ENCODE results near the gene PLAAT3.

DNA sequence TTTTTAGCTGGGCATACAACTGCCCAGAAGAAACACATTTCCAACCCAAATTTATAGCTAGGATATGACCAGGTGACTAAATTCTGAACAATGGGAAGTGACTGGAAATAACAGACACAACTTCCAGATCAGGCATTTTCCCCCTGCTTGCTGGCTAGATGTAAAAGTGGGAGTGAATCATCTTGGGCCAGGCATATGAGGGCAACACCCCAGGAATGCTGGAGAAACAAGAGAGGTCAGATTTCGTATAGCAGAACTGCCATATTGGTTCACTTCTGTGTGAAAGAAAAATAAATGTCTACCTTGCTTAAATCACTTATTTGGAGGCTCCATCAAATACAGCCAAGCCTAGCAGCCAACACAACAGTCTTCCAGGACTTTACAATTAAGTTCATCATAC is 49.6 kb upstream of the PLAAT3 start:
- no peak for TF ChIP-seq POLR2A (IDR thresholded peaks at IDR 0.05)
- TF ChIP-seq, protein P1, sequence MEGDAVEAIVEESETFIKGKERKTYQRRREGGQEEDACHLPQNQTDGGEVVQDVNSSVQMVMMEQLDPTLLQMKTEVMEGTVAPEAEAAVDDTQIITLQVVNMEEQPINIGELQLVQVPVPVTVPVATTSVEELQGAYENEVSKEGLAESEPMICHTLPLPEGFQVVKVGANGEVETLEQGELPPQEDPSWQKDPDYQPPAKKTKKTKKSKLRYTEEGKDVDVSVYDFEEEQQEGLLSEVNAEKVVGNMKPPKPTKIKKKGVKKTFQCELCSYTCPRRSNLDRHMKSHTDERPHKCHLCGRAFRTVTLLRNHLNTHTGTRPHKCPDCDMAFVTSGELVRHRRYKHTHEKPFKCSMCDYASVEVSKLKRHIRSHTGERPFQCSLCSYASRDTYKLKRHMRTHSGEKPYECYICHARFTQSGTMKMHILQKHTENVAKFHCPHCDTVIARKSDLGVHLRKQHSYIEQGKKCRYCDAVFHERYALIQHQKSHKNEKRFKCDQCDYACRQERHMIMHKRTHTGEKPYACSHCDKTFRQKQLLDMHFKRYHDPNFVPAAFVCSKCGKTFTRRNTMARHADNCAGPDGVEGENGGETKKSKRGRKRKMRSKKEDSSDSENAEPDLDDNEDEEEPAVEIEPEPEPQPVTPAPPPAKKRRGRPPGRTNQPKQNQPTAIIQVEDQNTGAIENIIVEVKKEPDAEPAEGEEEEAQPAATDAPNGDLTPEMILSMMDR (IDR thresholded peaks at IDR 0.05) = no peak
